MM.1S (cell line): Measurements from ENCODE around the gene OSBPL8.

ENCODE experiments used
- DNase-seq: peaks from one replicate; pipeline ENCODE4 v3.0.0-alpha.2; 2015
- H2AFZ ChIP-seq: fragments of 300-600 bp; sonication (generic); 2 replicates; pipeline ENCODE4 v1.6.0; 2016; ENCODE audit warnings: antibody characterized with exemption, low read length
- H3F3A ChIP-seq: fragments of 300-600 bp; sonication (generic); 2 replicates; pipeline ENCODE4 v1.6.1; 2016; ENCODE audit warnings: mild to moderate bottlenecking, antibody characterized with exemption, low read length, moderate library complexity, mixed read lengths; ENCODE audit not compliant: insufficient read depth
- H3K27ac ChIP-seq: fragments of 300-600 bp; sonication (generic); 2 replicates; pipeline ENCODE4 v1.5.1; 2016; ENCODE audit warnings: mild to moderate bottlenecking, low read length
- H3K27me3 ChIP-seq: fragments of 300-600 bp; sonication (generic); replicated peaks from 2 replicates; pipeline ENCODE4 v1.6.0; 2016; ENCODE audit warnings: low read length; ENCODE audit not compliant: insufficient read depth
- H3K36me3 ChIP-seq: fragments of 300-600 bp; sonication (generic); replicated peaks from 2 replicates; pipeline ENCODE4 v1.6.1; 2016; ENCODE audit warnings: mild to moderate bottlenecking, low read length, mixed read lengths; ENCODE audit not compliant: insufficient read depth
- H3K4me1 ChIP-seq: fragments of 300-600 bp; sonication (generic); 2 replicates; pipeline ENCODE4 v1.6.1; 2016; ENCODE audit warnings: low read length, mixed read lengths
- H3K4me2 ChIP-seq: fragments of 300-600 bp; sonication (generic); 2 replicates; pipeline ENCODE4 v1.6.0; 2016; ENCODE audit warnings: low read depth, low read length
- H3K4me3 ChIP-seq: fragments of 300-600 bp; sonication (generic); 2 replicates; pipeline ENCODE4 v1.5.1; 2016; ENCODE audit warnings: low read length, mixed read lengths
- H3K79me2 ChIP-seq: fragments of 300-600 bp; sonication (generic); 2 replicates; pipeline ENCODE4 v1.6.1; 2016; ENCODE audit warnings: mixed run types, low read length, mixed read lengths
- H3K9ac ChIP-seq: fragments of 300-600 bp; sonication (generic); 2 replicates; pipeline ENCODE4 v1.6.1; 2016; ENCODE audit warnings: low read length, mixed read lengths
- H3K9me2 ChIP-seq: fragments of 300-600 bp; sonication (generic); replicated peaks from 2 replicates; pipeline ENCODE4 v1.6.1; 2016; ENCODE audit warnings: mild to moderate bottlenecking, low read length, mixed read lengths; ENCODE audit not compliant: insufficient read depth
- H3K9me3 ChIP-seq: fragments of 300-600 bp; sonication (generic); replicated peaks from 2 replicates; pipeline ENCODE4 v1.6.1; 2016; ENCODE audit warnings: mild to moderate bottlenecking, low read length, mixed read lengths; ENCODE audit not compliant: insufficient read depth
- H4K20me1 ChIP-seq: fragments of 300-600 bp; sonication (generic); 2 replicates; pipeline ENCODE4 v1.6.1; 2016; ENCODE audit warnings: mild to moderate bottlenecking, low read length, moderate library complexity, mixed read lengths; ENCODE audit not compliant: insufficient read depth
- CTCF ChIP-seq: fragments of 300-600 bp; sonication (generic); IDR thresholded peaks from 2 replicates; pipeline ENCODE4 v1.5.1; 2016; ENCODE audit warnings: antibody characterized with exemption, low read length, mixed read lengths
- EZH2 ChIP-seq: fragments of 300-600 bp; sonication (generic); optimal IDR thresholded peaks from 2 replicates; pipeline ENCODE3; 2017; ENCODE audit warnings: low read depth, mild to moderate bottlenecking, antibody characterized with exemption, low read length, mixed read lengths
- EZH2phosphoT487 ChIP-seq: fragments of 300-600 bp; sonication (generic); IDR thresholded peaks from 2 replicates; pipeline ENCODE4 v1.6.1; 2018; ENCODE audit warnings: antibody characterized with exemption, low read length

The OSBPL8 gene

GRCh38 chr12:76547526-76547925 is 12.0 kb downstream of the OSBPL8 start:
- no peaks in the 10 kb centered on the region for H3F3A ChIP-seq
- no peaks in the 10 kb centered on the region for H3K9me2 ChIP-seq
- no peaks in the 10 kb centered on the region for H3K36me3 ChIP-seq
- TF ChIP-seq CTCF: no peak
- TF ChIP-seq EZH2: no peak
- TF ChIP-seq EZH2phosphoT487: no peak
- no peak overlapping the region for H3K4me2 ChIP-seq
- H3K27ac ChIP-seq: no peak overlapping the region
- H3K4me1 ChIP-seq: no peaks in the 10 kb centered on the region
- H3K4me3 ChIP-seq: no peak overlapping the region
- H3K9ac ChIP-seq: no peak overlapping the region
- H3K9me3 ChIP-seq: no peaks in the 10 kb centered on the region
- no peaks in the 10 kb centered on the region; the same call in 1 of the 2 replicates for H4K20me1 ChIP-seq
- no peaks in the 10 kb centered on the region for H3K27me3 ChIP-seq
- H2AFZ ChIP-seq: no peak overlapping the region
- DNase-seq: no peak
- H3K79me2 ChIP-seq: peaks cover 97% of the 10 kb centered on the region

GRCh38 chr12:76546889-76547288 is 12.7 kb downstream of the OSBPL8 start:
- Histone ChIP-seq H3K79me2 (peaks cover 96% of the 10 kb centered on the region), H3K9me2 (no peaks in the 10 kb centered on the region)

DNA sequence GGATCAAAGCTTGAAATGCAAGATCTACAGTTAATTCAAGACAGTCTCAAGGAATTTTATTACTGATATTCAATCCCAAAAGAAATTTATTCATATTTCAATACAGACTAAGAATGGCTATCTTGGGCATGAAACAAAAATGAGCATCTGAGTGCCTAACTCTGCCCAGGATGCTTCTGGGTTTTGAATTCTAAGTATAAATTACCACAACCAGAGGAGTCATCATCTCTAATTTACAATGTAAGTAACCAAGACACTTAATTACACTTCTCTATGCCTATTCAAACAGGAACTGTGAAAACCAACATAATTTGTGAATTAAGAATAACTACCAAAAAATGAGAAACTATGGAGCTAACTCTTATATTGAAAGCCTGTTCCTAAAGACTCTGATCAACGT is 14.1 kb downstream of the OSBPL8 start:
- Histone ChIP-seq H2AFZ (no peak overlapping the region), H3K9ac (no peak overlapping the region), H3K27ac (no peak overlapping the region), H4K20me1 (no peaks in the 10 kb centered on the region), H3K9me2 (no peaks in the 10 kb centered on the region), H3K79me2 (peaks cover 88% of the 10 kb centered on the region), H3K27me3 (no peaks in the 10 kb centered on the region), H3K36me3 (no peaks in the 10 kb centered on the region), H3K4me1 (no peaks in the 10 kb centered on the region), H3K4me3 (no peak overlapping the region), H3K4me2 (no peak overlapping the region), H3F3A (no peaks in the 10 kb centered on the region), H3K9me3 (no peaks in the 10 kb centered on the region)
- no peak for TF ChIP-seq EZH2phosphoT487
- no peak for TF ChIP-seq EZH2
- no peak for TF ChIP-seq CTCF
- DNase-seq: no peak

More at GRCh38 chr12:76546889-76547288, 12.7 kb downstream of the OSBPL8 start:
- Histone ChIP-seq H3K4me2 (no peak overlapping the region), H3K4me3 (no peak overlapping the region), H4K20me1 (no peaks in the 10 kb centered on the region), H3K9me3 (no peaks in the 10 kb centered on the region), H3F3A (no peaks in the 10 kb centered on the region), H3K9ac (no peak overlapping the region), H3K36me3 (no peaks in the 10 kb centered on the region), H3K4me1 (no peaks in the 10 kb centered on the region), H3K27me3 (no peaks in the 10 kb centered on the region), H2AFZ (no peak overlapping the region), H3K27ac (no peak overlapping the region)
- DNase-seq: no peak
- no peak for TF ChIP-seq EZH2
- no peak for TF ChIP-seq EZH2phosphoT487
- no peak for TF ChIP-seq CTCF
